PC-9 (cell line): ENCODE results near the gene RNF148. TPM values are rescaled to one million over a fixed set of nuclear protein-coding genes. Genes with fewer than 3 reads are reported as not detected.
A peak's percentile ranks its signal among the peaks of the same experiment; 100 is the strongest.

ENCODE experiments used
- BruUV-seq: library from RNA; stranded (reverse); fragments of 400-500 nt; replicated peaks from 2 replicates; lab custom pipeline; 2021; lab: Mats Ljungman, UMichigan
- CTCF ChIA-PET: fragments of 300-600 bp; sonication (Branson Sonifier 250); formaldehyde crosslinking; loops from one replicate; lab custom pipeline; 2022; ENCODE audit warnings: antibody characterized with exemption; lab: Charles Lee
- POLR2A ChIA-PET: fragments of 300-600 bp; sonication (Branson Sonifier 250); formaldehyde crosslinking; loops from one replicate; lab custom pipeline; 2022; ENCODE audit warnings: antibody characterized with exemption; ENCODE audit not compliant: unreplicated experiment; lab: Charles Lee
- DNase-seq, 2 experiments: peaks; one replicate each; pipeline versions ENCODE4 v3.0.0 to v3.0.0-alpha.2; 2015 to 2022; ENCODE audit warnings: mixed read lengths in 1 of 2
- H2AFZ ChIP-seq: fragments of 200-600 bp; sonication (generic); 2 replicates; pipeline ENCODE4 v1.8.1; 2017; ENCODE audit warnings: antibody characterized with exemption
- H3F3A ChIP-seq: fragments of 200-600 bp; sonication (generic); 2 replicates; pipeline ENCODE4 v1.8.1; 2017; ENCODE audit warnings: antibody characterized with exemption, mild to moderate bottlenecking, low read depth; ENCODE audit not compliant: insufficient read depth
- H3K27ac ChIP-seq: fragments of 200-600 bp; sonication (generic); 2 replicates; pipeline ENCODE4 v1.6.1; 2016; ENCODE audit warnings: mixed run types
- H3K27me3 ChIP-seq: fragments of 200-600 bp; sonication (generic); 2 replicates; pipeline ENCODE4 v1.6.1; 2016; ENCODE audit warnings: low read depth, mixed run types; ENCODE audit not compliant: insufficient read depth
- H3K36me3 ChIP-seq: fragments of 200-600 bp; sonication (generic); 2 replicates; pipeline ENCODE4 v1.6.1; 2016; ENCODE audit warnings: low read depth, mixed run types
- H3K4me1 ChIP-seq: fragments of 200-600 bp; sonication (generic); replicated peaks from 2 replicates; pipeline ENCODE4 v1.6.1; 2016; ENCODE audit warnings: mixed run types; ENCODE audit not compliant: insufficient read depth
- H3K4me2 ChIP-seq: fragments of 200-600 bp; sonication (generic); 2 replicates; pipeline ENCODE4 v1.6.1; 2017; ENCODE audit warnings: mixed run types
- H3K4me3 ChIP-seq: fragments of 200-600 bp; sonication (generic); 2 replicates; pipeline ENCODE4 v1.6.1; 2016; ENCODE audit warnings: mixed run types
- H3K79me2 ChIP-seq: fragments of 200-600 bp; sonication (generic); 2 replicates; pipeline ENCODE4 v1.6.1; 2017; ENCODE audit warnings: low read depth, mixed run types
- H3K9me2 ChIP-seq: fragments of 200-600 bp; sonication (generic); 2 replicates; pipeline ENCODE4 v1.8.1; 2017; ENCODE audit warnings: mild to moderate bottlenecking; ENCODE audit not compliant: insufficient read depth
- H3K9me3 ChIP-seq: fragments of 200-600 bp; sonication (generic); 2 replicates; pipeline ENCODE4 v1.8.1; 2016; ENCODE audit warnings: low read depth; ENCODE audit not compliant: insufficient read depth
- H4K20me1 ChIP-seq: fragments of 200-600 bp; sonication (generic); 2 replicates; pipeline ENCODE4 v1.8.1; 2017; ENCODE audit not compliant: insufficient read depth
- EZH2 ChIP-seq: fragments of 200-600 bp; sonication (generic); IDR thresholded peaks from 2 replicates; pipeline ENCODE4 v1.8.0; 2017; ENCODE audit warnings: antibody characterized with exemption, low read depth
- intact Hi-C: fragments of 100-400 bp; cut with micrococcal nuclease; formaldehyde crosslinking; loops from one replicate; pipeline ENCODE4 v1.10.0; 2022; ENCODE audit not compliant: unreplicated experiment
- total RNA-seq: library from RNA; stranded (reverse); gene quantifications from 2 replicates; pipeline ENCODE4 v1.2.3, GENCODE V29; 2021
- TF ChIP-seq, protein P1 (sequence below): fragments of 200-600 bp; sonication (generic); conservative IDR thresholded peaks from 2 replicates; pipeline ENCODE4 v1.6.1; 2017; ENCODE audit warnings: mixed run types, antibody characterized with exemption, mild to moderate bottlenecking, moderate library complexity

The RNF148 gene
- total RNA-seq, 1 experiment from 2014 or later = 0.72 TPM

DNA sequence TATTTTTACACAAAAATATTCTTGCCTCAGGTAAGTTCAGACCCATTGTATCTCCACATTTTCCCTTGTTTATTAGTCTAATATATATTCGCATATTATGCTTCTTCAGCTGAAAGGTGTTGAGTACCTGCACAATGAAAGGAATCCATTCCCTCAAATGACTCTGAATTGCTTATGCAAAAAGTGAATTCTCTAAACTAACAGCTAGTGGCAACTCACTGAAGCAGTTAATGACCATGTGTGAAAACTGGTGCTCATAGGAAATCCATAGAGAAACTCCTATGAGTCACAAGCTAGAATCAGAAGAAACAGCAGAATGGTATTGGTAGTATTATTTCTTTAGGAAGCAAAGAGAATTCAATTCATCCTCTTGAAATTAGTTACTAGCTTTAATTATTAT lies 33.5 kb upstream of the RNF148 start:
- POLR2A ChIA-PET = no interaction called here
- no peaks in the 10 kb centered on the region for H4K20me1 ChIP-seq
- no peaks in the 10 kb centered on the region for H3K79me2 ChIP-seq
- DNase-seq = no peak
- no peaks in the 10 kb centered on the region for H3K36me3 ChIP-seq
- H3K9me3 ChIP-seq = no peaks in the 10 kb centered on the region
- 0 out of 2 replicates have a peak, but pooled peaks cover 7% of the 10 kb centered on the region for H3K9me2 ChIP-seq
- no peak overlapping the region for H2AFZ ChIP-seq
- no TSS peak for BruUV-seq
- H3F3A ChIP-seq = no peaks in the 10 kb centered on the region
- no peaks in the 10 kb centered on the region for H3K4me1 ChIP-seq
- CTCF ChIA-PET = no interaction called here
- intact Hi-C loops = loop anchor here (10.0 kb wide), 1 partner anchor 181 kb away; no protein-coding TSS in a partner anchor
- no peaks in the 10 kb centered on the region for H3K27me3 ChIP-seq
- no peak overlapping the region for H3K4me2 ChIP-seq
- no peak overlapping the region for H3K27ac ChIP-seq
- TF ChIP-seq EZH2 = no peak
- TF ChIP-seq, protein P1, sequence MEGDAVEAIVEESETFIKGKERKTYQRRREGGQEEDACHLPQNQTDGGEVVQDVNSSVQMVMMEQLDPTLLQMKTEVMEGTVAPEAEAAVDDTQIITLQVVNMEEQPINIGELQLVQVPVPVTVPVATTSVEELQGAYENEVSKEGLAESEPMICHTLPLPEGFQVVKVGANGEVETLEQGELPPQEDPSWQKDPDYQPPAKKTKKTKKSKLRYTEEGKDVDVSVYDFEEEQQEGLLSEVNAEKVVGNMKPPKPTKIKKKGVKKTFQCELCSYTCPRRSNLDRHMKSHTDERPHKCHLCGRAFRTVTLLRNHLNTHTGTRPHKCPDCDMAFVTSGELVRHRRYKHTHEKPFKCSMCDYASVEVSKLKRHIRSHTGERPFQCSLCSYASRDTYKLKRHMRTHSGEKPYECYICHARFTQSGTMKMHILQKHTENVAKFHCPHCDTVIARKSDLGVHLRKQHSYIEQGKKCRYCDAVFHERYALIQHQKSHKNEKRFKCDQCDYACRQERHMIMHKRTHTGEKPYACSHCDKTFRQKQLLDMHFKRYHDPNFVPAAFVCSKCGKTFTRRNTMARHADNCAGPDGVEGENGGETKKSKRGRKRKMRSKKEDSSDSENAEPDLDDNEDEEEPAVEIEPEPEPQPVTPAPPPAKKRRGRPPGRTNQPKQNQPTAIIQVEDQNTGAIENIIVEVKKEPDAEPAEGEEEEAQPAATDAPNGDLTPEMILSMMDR = no peak
- no peak overlapping the region for H3K4me3 ChIP-seq

DNA sequence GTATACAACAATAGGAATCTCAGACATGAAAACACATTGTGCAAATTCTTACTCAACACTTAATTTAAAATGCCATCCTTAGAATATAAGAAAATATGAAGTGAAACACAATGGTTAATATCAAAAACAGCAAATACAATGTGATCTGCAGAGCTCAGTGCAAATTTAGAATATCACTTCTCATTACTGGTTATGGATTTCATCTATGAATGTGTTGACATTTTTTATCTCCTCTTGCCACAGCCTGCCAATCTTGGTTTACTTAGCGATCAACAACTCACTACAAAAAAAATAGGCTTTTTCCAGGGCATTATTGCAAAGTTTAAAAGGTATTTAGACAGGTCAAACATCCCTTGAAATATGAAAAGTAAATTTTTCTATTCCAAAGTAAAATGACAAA lies 25.0 kb upstream of the RNF148 start:
- no peaks in the 10 kb centered on the region for H3K36me3 ChIP-seq
- no peak for TF ChIP-seq EZH2
- H3K9me3 ChIP-seq = no peaks in the 10 kb centered on the region
- H4K20me1 ChIP-seq = no peaks in the 10 kb centered on the region
- H3K79me2 ChIP-seq = no peaks in the 10 kb centered on the region
- H3K27ac ChIP-seq = no peak overlapping the region
- BruUV-seq = no TSS peak
- no peaks in the 10 kb centered on the region for H3F3A ChIP-seq
- no peak overlapping the region for H3K4me3 ChIP-seq
- no peak overlapping the region for H2AFZ ChIP-seq
- H3K4me1 ChIP-seq = no peaks in the 10 kb centered on the region
- ChIA-PET POLR2A (no interaction called here), CTCF (no interaction called here)
- DNase-seq = no peak
- intact Hi-C loops = no loop called here
- H3K9me2 ChIP-seq = no peaks in the 10 kb centered on the region
- no peaks in the 10 kb centered on the region for H3K27me3 ChIP-seq
- no peak overlapping the region for H3K4me2 ChIP-seq

DNA sequence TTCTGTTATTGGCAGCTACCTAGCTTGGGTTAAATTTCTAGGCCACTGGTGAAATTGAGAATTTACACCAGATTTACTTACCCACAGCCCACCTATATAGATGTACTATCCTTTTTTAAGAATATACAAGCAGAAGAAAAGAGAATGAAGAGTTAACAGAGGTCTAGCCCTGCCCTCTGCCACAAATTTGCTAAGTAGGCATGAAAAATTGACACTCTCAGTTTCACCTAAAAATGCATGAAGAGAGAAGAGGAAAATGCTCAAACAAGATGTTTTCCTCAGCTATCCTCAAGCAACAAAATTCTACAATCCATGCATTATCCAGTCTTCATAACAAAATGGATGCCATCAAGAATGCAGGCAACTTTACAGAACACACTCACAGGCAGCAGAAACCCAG lies 24.6 kb upstream of the RNF148 start:
- Histone ChIP-seq H4K20me1 (no peaks in the 10 kb centered on the region), H2AFZ (0 out of 2 replicates have a peak overlapping the region, but pooled peaks have one; percentile 6), H3K36me3 (no peaks in the 10 kb centered on the region), H3K9me2 (no peaks in the 10 kb centered on the region), H3K4me1 (no peaks in the 10 kb centered on the region), H3K4me2 (no peak overlapping the region), H3K27ac (no peak overlapping the region), H3F3A (no peaks in the 10 kb centered on the region), H3K79me2 (no peaks in the 10 kb centered on the region), H3K27me3 (no peaks in the 10 kb centered on the region), H3K4me3 (no peak overlapping the region), H3K9me3 (no peaks in the 10 kb centered on the region)
- no TSS peak for BruUV-seq
- DNase-seq = no peak
- ChIA-PET POLR2A (no interaction called here), CTCF (no interaction called here)
- TF ChIP-seq, protein P1 = no peak
- no peak for TF ChIP-seq EZH2
- intact Hi-C loops = no loop called here

DNA sequence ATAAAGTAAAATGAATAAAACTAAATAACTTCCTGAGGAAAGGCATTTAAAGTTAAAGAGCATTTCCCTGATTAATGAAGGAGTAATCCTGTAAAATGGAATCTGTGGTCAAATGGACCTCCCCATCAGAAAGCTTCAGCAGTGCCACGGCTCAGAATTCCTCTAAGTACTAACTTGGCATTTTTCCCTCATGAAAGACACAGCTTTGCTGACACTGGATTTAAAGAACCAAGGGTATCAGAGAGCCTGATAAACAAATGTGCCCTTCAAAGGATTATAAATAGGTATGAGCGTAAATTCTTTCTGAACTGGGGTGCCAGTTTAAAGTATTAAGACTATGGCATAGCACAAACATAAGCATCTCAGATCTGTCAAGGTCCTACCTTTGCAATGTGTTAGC lies 24.2 kb upstream of the RNF148 start:
- Histone ChIP-seq H3K9me2 (no peaks in the 10 kb centered on the region), H3K27me3 (no peaks in the 10 kb centered on the region), H3K36me3 (no peaks in the 10 kb centered on the region), H3F3A (no peaks in the 10 kb centered on the region), H4K20me1 (no peaks in the 10 kb centered on the region), H2AFZ (no peak overlapping the region), H3K27ac (no peak overlapping the region), H3K4me2 (no peak overlapping the region), H3K9me3 (no peaks in the 10 kb centered on the region), H3K4me3 (no peak overlapping the region), H3K4me1 (no peaks in the 10 kb centered on the region), H3K79me2 (no peaks in the 10 kb centered on the region)
- CTCF ChIA-PET = interaction anchor here (0.6 kb wide), 1 partner anchor 835 kb away, joined by 3 read pairs; no protein-coding TSS in a partner anchor
- POLR2A ChIA-PET = interaction anchor here (0.6 kb wide), 1 partner anchor 828 kb away, joined by 3 read pairs; no protein-coding TSS in a partner anchor
- no peak for DNase-seq
- BruUV-seq = no TSS peak
- intact Hi-C loops = no loop called here
- TF ChIP-seq EZH2 = no peak
- TF ChIP-seq, protein P1 = no peak
